ENCODE measurements around the gene DDX54.

DDX54 gene

GRCh38 chr12:113108308-113108707, 77.0 kb downstream of the DDX54 start:
- no peak for TF ChIP-seq CTCF (IDR thresholded peaks at IDR 0.05; ENCODE audit: low read depth, low read length)
- no peak overlapping the region for H3K4me3 ChIP-seq (ENCODE audit: low read depth, low read length)
